Measurements from ENCODE around the gene CDH20.

CDH20 gene

DNA sequence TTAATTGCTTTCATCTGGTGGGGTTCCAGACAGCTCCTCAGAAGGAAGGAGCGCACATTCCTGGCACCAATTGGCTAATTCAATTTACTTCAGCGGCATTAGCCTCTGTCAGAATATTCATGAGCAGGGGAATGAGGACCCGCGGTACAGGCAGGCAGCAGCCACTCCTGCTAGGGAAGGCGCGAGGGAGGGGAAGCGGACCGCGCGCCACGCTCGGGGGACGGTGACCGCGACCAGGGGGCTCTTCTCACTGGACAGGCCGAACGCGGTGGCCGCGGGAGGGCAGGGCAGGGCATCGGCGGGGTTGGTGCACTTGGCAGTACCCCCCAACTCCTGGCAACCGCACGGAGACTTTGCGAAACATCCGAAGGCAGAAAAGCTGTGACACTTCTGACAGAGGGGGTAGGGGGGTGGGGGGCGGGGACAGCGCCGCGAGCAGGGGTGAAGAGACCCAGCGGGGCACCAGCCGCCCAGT lies at the start of gene CDH20:
TSS of gene CDH20 (plus strand) at position 160 of the 475 bp plus-strand sequence.
- DNase-seq = no peak

GRCh38 chr18:61284039-61284438 lies 49.2 kb upstream of the CDH20 start:
- no peak for DNase-seq

DNA sequence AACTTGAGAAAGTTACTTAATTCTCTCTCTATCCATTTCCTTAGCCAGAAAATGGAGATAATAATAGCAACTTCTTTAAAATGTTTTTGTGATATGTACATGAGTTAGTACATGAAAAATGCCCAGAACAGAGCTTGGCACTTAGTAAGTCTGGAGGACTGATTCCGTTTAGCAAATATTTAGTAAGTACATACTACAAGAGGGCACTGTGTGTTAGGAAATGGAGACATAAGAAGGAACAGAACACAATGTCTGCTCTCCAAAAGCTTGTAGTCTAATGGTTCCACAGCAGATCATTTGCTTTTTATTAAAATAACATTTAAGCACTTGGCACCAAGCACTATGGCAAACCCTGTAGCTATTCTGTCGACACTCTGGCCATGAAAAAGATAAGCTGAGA lies 47.5 kb upstream of the CDH20 start:
- DNase-seq = no peak

DNA sequence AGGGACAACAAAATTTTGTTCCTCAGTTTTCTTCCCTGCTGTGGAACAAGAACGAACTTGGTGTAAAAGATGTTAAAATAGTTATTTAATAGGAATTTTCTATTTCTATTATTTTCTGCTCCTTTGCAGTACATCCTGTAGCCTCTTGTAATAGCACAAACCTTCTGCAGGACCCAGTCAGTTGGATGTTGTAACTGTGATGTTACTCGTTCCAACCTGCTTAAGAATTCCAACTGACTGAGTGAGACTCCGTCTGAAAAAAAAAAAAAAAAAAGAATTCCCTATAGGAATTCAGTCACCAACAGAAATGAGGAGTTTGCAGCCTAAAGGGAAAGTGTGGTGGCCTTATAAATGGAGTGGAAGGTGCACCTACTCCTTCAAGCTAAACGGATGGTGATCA lies 46.4 kb upstream of the CDH20 start:
- no peak for DNase-seq

DNA sequence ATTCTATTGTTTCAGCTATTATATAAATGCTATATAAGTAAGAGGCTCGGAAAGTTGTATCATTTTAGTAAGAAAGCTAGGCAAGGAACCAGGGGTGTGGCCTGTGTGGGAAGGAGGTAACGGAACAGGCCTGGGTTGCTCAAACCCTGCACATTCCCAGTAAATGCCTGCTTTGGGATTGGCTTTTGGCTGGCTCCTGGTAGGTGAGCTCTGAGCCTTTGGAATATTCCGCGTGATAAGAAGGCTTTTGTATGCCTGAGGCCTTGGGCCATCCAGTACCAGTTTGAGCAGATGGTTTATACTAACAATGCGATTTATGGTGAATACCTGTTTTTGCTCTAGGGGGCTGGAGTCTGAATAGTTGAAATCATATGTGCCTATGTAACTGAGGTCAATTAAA lies 42.6 kb upstream of the CDH20 start:
- no peak for DNase-seq

DNA sequence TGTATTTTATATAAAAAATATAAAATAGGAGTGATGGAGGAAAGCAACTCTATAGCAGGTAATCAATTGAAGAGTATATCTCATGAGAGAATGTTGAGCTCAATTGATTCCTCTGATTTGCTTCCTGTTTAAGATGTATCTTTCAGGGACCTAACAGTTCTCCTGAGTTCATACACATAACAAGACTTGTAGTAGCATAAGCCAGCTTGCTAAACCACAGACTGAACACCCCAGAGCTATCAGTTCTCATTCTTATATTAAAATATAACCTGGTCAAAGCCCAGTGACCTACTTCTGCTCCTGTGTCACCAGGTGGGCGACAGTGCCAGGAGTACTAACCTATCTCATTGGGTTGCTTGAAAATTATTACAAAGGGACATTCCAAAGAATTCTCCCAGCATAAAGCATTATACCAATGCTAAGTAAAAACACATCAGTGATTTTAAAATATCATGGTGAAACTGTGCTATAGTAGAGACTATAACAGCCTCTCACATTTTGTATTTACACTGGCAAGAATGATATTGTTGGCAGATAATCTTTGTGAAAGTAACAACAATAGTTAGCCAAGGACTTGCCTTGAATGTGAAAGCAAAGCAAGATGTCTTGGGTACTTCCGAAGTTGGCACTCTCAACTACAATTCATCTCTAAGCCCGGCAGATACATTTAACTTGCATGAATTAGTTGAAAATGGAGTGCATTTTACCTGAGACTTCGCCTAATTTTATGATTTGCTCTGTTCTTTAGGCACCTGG lies 40.8 kb upstream of the CDH20 start:
- DNase-seq = no peak

DNA sequence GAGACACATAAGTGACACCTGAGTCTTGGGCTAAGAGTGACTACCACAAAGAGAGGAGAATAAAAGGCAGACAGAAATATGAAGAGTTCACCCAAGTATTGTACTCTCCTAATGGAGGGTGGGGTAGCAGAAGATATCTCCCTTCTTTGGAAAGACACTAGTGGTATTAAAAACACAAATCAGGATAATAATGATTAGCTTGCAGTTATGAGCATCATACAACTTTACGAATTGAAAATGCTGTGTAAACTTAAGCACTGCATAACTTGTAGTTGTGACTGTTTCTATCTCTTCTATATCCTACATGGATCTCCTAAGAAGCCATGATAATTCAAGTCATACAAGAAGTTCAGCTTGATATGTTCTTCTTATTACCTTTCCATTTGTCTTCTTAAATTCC lies 38.1 kb upstream of the CDH20 start:
- no peak for DNase-seq

DNA sequence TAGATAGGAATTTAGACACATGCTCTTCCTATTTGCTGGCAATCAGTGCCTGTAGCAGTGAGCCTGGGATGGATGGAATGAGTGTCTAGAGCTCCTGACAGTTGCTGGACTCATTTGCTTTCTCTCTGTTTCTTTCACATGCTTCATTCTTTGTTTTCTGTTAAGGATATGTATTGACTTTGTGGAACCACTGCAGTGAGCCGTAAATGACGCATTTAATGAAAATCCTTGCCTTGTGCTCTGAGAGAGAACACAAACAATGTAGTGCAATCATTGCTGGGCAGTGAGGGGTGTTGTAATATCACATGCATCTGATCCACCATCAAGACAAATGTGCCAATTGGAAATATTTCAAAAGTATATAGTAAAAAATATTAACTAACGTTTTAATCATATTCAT lies 25.2 kb upstream of the CDH20 start:
- DNase-seq = no peak

DNA sequence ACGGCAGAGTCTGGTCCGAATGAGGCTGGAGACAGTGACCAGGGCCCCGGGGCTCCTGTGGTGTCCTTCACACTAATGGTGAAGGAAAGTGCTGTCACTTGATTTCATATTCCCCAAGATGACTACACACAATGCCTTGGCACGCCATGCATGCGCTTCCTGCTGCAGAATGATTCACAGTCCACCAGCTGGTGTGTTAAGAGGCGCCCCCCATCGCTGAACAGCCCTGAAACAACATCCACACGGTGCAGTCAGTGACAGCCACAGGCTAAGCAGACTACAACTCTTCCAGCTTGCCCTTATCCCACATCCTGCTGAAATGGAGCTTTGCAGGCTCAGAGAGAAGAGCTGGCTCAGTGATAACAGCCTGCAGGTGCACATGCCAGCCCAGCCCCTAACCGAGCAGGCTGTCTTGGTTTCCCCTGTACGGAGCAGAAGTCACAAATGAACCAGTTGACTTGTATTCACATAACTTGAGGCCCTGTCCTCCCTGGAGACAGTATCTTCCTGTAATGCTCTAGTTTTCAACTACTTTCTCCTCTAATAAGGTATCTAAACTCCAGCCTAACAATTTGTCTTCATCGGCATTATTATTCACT lies 24.3 kb upstream of the CDH20 start:
- DNase-seq = no peak

- DNase-seq = peak; percentile 48 to 60
Measured at GRCh38 chr18:61322265-61322873, 10.9 kb upstream of the CDH20 start.

- no peak for DNase-seq
Measured at GRCh38 chr18:61323951-61324350, 9.3 kb upstream of the CDH20 start.

DNA sequence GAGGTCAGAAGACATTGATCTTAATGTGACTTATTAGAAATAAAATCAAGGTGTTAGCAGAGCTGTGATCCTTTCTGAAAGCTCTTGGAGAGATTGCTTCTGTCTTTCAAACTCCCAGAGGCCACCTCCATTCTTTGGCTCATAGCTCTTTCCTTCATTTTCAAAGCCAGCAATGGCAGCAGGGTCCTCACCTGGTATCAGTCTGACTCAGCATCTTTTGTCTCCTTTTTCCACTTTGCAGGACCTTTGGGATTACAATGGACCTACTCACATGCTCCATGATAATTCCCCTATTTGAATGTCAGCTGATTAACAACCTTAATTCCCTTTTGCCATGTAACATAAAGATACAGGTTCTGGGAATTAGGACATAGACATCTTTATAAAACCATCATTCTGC lies 6.8 kb upstream of the CDH20 start:
- DNase-seq = no peak

DNA sequence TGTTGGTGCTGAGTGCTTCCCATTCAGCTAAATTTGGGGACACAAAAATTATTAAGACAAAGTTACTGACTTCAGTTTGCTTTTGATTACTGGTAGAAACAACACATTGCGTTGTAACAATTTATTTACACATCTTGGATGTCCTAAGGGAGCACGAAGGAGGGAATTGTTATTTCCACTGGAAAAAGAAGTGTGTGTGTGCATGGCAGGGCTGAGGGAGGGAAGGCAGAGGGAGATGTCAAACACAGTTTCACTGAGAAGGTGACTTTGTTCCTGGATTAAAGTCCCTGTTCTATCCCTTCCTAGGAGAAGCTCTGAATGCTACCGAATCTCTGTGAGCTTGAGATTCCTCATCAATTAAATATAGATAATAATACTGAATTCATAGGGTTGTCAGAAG lies 3.8 kb upstream of the CDH20 start:
- DNase-seq = no peak

DNA sequence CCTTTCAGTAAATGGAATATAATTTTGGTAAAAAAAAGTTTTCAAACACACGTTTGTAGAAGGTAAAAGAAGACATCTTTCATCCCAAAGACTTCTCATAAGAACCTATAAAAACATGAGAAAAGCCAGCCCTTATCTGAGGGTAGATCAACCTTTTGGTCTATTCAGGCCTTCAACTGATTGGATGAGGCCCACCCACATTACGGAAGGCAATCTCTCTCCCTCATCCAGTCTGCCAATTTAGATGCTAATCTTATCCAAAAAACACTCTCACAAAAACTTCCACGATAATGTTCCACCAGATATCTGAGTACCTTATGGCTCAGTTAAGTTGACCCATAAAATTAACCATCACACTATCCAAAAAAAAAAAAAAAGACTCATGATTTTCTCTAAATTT lies 2.2 kb upstream of the CDH20 start:
- no peak for DNase-seq

GRCh38 chr18:61333746-61334490 lies 688 bp downstream of the CDH20 start:
- DNase-seq = no peak

GRCh38 chr18:61334491-61334850 lies 1.2 kb downstream of the CDH20 start:
- no peak for DNase-seq

- no peak for DNase-seq
Measured at GRCh38 chr18:61334951-61335683, 1.9 kb downstream of the CDH20 start.

DNA sequence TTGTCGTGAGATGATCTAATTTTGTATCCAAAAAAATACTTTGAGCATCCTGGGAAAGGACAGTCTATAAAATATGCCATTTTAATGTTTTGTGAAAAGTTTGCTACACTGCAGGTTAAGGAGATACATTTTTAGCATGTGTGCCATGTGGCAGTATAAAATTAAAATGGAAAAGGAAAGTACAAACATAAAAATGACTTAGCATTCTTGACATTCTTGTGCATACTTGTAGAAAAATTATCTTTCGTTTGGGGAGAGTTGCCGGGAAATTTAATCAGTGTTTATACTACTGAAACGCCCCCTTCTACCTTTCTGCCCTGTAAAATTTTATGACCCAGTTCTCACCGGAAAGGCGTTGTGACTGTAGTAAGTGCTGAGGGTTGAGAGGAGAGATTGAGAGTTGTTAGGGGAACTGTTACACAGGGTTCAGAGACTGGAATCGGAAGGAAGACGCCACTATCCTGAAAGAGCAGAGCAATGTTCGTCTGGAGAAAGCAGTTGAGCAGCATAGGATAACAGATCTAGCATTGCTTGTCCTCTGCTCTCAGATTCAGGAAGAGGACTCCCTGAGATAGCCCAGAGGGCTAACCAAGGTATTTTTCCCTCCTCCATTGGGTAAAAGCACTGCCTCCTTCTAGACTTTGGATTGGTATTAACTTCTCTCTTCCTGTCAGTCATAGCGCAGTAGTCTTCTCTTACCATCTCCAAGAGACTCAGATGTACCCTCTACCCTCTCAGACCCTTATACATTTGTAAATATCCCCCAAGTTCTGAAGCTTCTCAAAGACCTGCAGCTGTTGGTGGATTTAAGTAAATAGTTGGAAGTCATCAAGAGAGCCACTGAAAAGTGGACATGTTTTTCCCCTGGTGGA lies 2.7 kb downstream of the CDH20 start:
- no peak for DNase-seq

- no peak for DNase-seq
Measured at GRCh38 chr18:61336766-61337165, 3.5 kb downstream of the CDH20 start.

DNA sequence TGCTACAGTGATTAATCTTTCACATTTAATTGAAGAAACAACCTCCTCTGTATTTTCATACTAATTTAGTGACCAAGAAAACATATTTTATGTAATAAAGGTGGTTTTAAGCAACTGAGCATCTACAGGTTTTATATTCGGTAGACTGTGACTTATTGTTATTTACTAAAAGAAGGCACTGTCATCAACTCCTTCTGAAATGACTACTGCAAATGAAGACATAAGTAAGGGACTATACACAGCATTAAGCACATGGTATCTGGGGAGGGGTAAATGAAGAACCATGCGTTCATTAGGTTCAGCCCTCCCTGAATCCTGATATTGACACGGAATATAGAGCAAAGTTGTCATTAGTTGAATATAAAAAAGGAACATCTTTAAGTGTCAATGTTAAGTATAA lies 4.3 kb downstream of the CDH20 start:
- DNase-seq = no peak

DNA sequence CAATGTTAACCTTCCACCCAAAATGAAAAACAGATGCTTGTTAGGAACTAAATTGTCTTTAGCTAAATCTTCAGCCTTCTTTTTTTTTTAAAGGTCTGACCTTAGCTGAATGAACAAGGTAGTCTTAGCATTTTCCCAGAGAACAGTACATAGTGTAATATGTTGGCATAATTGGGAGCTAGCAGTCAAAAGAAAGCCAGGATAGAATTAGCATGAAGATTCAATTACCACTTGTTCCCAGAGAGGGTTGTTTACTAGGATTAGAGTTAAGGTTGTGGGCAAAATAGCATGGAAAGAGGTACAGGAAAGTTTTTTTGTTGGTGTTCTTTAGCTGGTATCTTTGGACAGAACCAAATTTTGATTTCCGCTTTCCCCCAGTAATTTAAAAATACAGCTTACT lies 6.9 kb downstream of the CDH20 start:
- no peak for DNase-seq

GRCh38 chr18:61348230-61348629 lies 15.0 kb downstream of the CDH20 start:
- DNase-seq = no peak

All from activated CD4-positive, alpha-beta T cell treated with anti-CD3 and anti-CD28 coated beads, Interleukin-2, amount 50 U/mL, for 48 hours (primary cell).